ENCODE data around the gene IFT43. TPM values are rescaled to one million over a fixed set of nuclear protein-coding genes. Genes with fewer than 3 reads are reported as not detected.
A peak's percentile ranks its signal among the peaks of the same experiment; 100 is the strongest.

Gene IFT43
- total and polyA plus RNA-seq, 4 donors = 42.1 to 64.0 (median 53.4) TPM

DNA sequence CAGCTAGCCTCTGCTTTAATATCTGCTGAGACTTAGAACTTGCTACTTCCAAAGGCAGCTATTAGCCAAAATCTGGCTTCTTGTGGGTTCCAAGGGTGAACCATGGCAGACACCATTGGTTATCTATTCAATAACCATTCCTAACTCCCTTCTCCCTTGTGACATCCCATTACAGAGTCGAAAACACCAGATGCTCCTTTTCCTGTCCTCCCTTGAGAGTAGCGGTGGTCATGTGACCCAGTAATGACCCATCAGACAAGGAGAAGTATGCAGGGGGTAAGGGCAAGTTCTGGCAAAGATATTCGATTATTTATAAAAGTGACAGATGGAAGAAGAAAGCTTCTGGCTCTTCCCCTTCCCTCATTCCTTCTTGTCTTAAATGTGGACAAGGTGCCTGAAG lies 23.9 kb upstream of the IFT43 start:
- peaks cover 5 to 8% of the 10 kb centered on the region in 2 donors for H3K36me3 ChIP-seq (ENCODE audit: control insufficient read depth in 1 of 2, insufficient read depth in 2 of 2, low read length in 1 of 2)
- no peaks in the 10 kb centered on the region for H3K4me1 ChIP-seq (ENCODE audit: control insufficient read depth in 1 of 2, insufficient read depth in 2 of 2, low read length in 2 of 2)
- H3K4me3 ChIP-seq (ENCODE audit: low read length in 2 of 2) = no peak overlapping the region
- ATAC-seq (ENCODE audit: low FRiP score) (no peak), DNase-seq (no peak)
- intact Hi-C loops (cut with DNase I) = no loop called here
- 79 to 86% methylated on average over 3 of the region's 3 CpGs for WGBS, 2 donors
- H3K9me3 ChIP-seq (ENCODE audit: control insufficient read depth, low read length) = no peaks in the 10 kb centered on the region
- no peaks in the 10 kb centered on the region for H3K27me3 ChIP-seq (ENCODE audit: control insufficient read depth in 1 of 2, insufficient read depth in 2 of 2, low read length in 1 of 2)
- H3K27ac ChIP-seq (ENCODE audit: low read depth in 1 of 2, low read length in 2 of 2) = no peak overlapping the region

DNA sequence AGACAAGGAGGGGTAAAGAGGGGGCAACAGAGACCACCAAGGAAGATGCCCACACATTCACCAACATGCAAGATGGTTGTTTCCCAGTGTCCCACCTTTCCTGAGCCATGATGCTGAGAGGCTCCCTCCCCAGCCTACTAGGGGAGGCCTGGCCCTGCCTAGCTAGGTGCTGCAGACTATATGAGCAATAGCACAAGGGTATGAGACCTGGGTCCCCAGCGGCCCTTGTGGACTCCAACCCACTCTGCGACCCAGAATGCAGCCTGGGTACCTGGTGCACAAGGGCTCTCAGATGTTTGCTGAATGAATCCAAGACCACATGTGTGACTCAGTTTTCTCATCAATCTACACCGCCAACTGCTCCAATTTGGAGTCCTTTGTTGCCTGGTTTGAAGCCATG lies 17.7 kb upstream of the IFT43 start:
- 96 to 99% methylated on average over 3 of the region's 3 CpGs for WGBS, 2 donors
- no peak overlapping the region for H3K27ac ChIP-seq (ENCODE audit: low read depth in 1 of 2, low read length in 2 of 2)
- H3K4me3 ChIP-seq (ENCODE audit: low read length in 2 of 2) = no peak overlapping the region
- H3K27me3 ChIP-seq (ENCODE audit: control insufficient read depth in 1 of 2, insufficient read depth in 2 of 2, low read length in 1 of 2) = no peaks in the 10 kb centered on the region
- intact Hi-C loops (cut with DNase I) = no loop called here
- H3K9me3 ChIP-seq (ENCODE audit: control insufficient read depth, low read length) = no peaks in the 10 kb centered on the region
- DNase-seq (no peak), ATAC-seq (ENCODE audit: low FRiP score) (no peak)
- no peaks in the 10 kb centered on the region for H3K4me1 ChIP-seq (ENCODE audit: control insufficient read depth in 1 of 2, insufficient read depth in 2 of 2, low read length in 2 of 2)
- H3K36me3 ChIP-seq (ENCODE audit: control insufficient read depth in 1 of 2, insufficient read depth in 2 of 2, low read length in 1 of 2) = peaks cover 0 to 15% of the 10 kb centered on the region in 2 donors

DNA sequence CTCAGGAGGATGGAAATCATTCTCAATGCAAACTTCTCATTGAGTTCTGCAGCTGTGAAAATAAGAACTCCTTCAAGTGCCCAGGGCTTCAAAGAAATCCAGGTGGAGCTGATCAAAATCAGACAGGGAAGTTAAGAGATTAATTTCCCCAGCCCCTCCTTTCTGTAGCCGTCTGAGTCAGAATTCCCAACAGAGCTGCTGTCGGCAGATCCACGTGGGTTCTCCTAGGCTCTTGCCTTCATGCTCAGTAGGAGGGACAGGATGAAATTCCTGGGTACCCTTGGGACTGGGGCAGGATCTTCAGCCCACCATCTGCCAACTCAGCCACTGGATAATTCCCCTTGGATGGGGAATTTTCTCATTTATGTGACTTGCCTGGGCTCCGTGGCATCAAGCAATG lies 17.1 kb upstream of the IFT43 start:
- no peaks in the 10 kb centered on the region for H3K9me3 ChIP-seq (ENCODE audit: control insufficient read depth, low read length)
- no peak overlapping the region for H3K27ac ChIP-seq (ENCODE audit: low read depth in 1 of 2, low read length in 2 of 2)
- intact Hi-C loops (cut with DNase I) = no loop called here
- DNase-seq (no peak), ATAC-seq (ENCODE audit: low FRiP score) (peak; percentile 48)
- H3K36me3 ChIP-seq (ENCODE audit: control insufficient read depth in 1 of 2, insufficient read depth in 2 of 2, low read length in 1 of 2) = peaks cover 0 to 15% of the 10 kb centered on the region in 2 donors
- H3K27me3 ChIP-seq (ENCODE audit: control insufficient read depth in 1 of 2, insufficient read depth in 2 of 2, low read length in 1 of 2) = no peaks in the 10 kb centered on the region
- no peak overlapping the region for H3K4me3 ChIP-seq (ENCODE audit: low read length in 2 of 2)
- 10 to 17% methylated on average over 4 of the region's 4 CpGs for WGBS, 2 donors
- no peaks in the 10 kb centered on the region for H3K4me1 ChIP-seq (ENCODE audit: control insufficient read depth in 1 of 2, insufficient read depth in 2 of 2, low read length in 2 of 2)

DNA sequence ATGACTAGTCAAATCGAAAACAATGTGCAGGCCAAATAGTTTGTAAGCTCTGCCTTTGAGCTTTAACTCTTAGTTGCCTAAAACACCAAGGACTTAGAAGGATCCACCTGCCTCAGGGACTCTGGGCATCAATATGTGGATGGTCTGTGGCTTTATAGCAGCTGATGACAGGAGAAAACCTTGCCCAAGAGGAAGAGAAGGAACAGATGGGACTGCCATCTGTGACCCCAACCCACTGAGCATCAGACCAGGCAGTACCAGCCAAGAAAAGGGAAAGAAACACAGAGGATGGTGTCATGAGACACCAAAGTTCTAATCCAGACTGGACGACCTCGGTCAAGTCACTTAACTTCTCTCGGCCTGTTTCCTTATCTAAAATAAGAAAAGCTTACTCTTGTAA lies 16.4 kb upstream of the IFT43 start:
- no peak for DNase-seq
- no peaks in the 10 kb centered on the region for H3K9me3 ChIP-seq (ENCODE audit: control insufficient read depth, low read length)
- 38 to 39% methylated on average over 4 of the region's 4 CpGs for WGBS, 2 donors
- ATAC-seq (ENCODE audit: low FRiP score) = no peak
- intact Hi-C loops (cut with DNase I) = no loop called here
- H3K4me1 ChIP-seq (ENCODE audit: control insufficient read depth in 1 of 2, insufficient read depth in 2 of 2, low read length in 2 of 2) = no peaks in the 10 kb centered on the region
- H3K36me3 ChIP-seq (ENCODE audit: control insufficient read depth in 1 of 2, insufficient read depth in 2 of 2, low read length in 1 of 2) = peaks cover 0 to 15% of the 10 kb centered on the region in 2 donors
- H3K4me3 ChIP-seq (ENCODE audit: low read length in 2 of 2) = no peak overlapping the region
- no peaks in the 10 kb centered on the region for H3K27me3 ChIP-seq (ENCODE audit: control insufficient read depth in 1 of 2, insufficient read depth in 2 of 2, low read length in 1 of 2)
- no peak overlapping the region for H3K27ac ChIP-seq (ENCODE audit: low read depth in 1 of 2, low read length in 2 of 2)

DNA sequence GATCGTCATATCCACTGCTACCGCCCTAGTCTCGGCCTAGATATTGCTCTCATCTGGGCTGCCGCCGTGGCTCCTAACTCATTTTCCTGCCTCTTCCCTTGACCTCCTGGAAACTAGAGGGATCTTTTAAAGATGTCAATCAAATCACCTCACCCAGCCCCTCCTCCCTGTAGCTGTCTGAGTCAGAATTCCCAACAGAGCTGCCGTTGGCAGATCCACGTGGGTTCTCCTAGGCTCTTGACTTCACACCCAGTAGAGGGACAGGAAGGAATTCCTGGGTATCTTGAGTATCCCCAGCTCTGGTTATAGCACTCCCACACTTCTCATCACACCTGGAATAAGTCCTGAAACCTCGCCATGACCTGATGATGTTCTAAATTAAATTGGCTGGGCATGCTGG lies 15.7 kb upstream of the IFT43 start:
- DNase-seq = no peak
- 64 to 70% methylated on average over 8 of the region's 8 CpGs for WGBS, 2 donors

DNA sequence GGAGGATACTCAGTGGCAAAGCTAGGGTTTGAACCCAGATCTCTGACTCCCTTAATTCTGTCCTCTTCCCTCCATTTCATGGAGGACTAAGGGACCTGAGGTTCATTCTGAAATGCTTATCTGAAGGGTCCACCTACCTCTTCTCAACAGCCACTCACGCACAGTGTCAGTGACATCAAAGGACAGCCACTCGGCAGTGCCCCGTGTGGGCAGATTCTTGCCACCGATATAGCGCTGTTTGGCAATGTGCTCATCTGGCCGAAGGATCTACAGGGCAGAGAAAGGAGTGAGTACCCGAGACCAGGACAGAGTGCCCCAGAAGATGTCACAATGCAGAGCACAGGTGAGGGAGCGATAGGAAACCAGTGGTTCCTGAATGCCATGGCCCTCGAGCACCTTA lies 14.6 kb upstream of the IFT43 start:
- Histone ChIP-seq H3K9me3 (ENCODE audit: control insufficient read depth, low read length) (no peaks in the 10 kb centered on the region), H3K36me3 (ENCODE audit: control insufficient read depth in 1 of 2, insufficient read depth in 2 of 2, low read length in 1 of 2) (peaks cover 0 to 12% of the 10 kb centered on the region in 2 donors), H3K4me1 (ENCODE audit: control insufficient read depth in 1 of 2, insufficient read depth in 2 of 2, low read length in 2 of 2) (no peaks in the 10 kb centered on the region), H3K4me3 (ENCODE audit: low read length in 2 of 2) (no peak overlapping the region), H3K27ac (ENCODE audit: low read depth in 1 of 2, low read length in 2 of 2) (no peak overlapping the region), H3K27me3 (ENCODE audit: control insufficient read depth in 1 of 2, insufficient read depth in 2 of 2, low read length in 1 of 2) (no peaks in the 10 kb centered on the region)
- ATAC-seq (ENCODE audit: low FRiP score) (no peak), DNase-seq (no peak)
- 79% methylated on average over 9 of the region's 9 CpGs for WGBS, 2 donors
- intact Hi-C loops (cut with DNase I) = loop anchor here in 1 of 2 donors (10.0 kb wide), 1 partner anchor 176 kb away; no protein-coding TSS in a partner anchor

More for the DNA sequence above, 15.7 kb upstream of the IFT43 start:
- ATAC-seq (ENCODE audit: low FRiP score) = no peak
- Histone ChIP-seq H3K4me1 (ENCODE audit: control insufficient read depth in 1 of 2, insufficient read depth in 2 of 2, low read length in 2 of 2) (no peaks in the 10 kb centered on the region), H3K4me3 (ENCODE audit: low read length in 2 of 2) (no peak overlapping the region), H3K27ac (ENCODE audit: low read depth in 1 of 2, low read length in 2 of 2) (no peak overlapping the region), H3K9me3 (ENCODE audit: control insufficient read depth, low read length) (no peaks in the 10 kb centered on the region), H3K36me3 (ENCODE audit: control insufficient read depth in 1 of 2, insufficient read depth in 2 of 2, low read length in 1 of 2) (peaks cover 0 to 14% of the 10 kb centered on the region in 2 donors), H3K27me3 (ENCODE audit: control insufficient read depth in 1 of 2, insufficient read depth in 2 of 2, low read length in 1 of 2) (no peaks in the 10 kb centered on the region)
- intact Hi-C loops (cut with DNase I) = loop anchor here in 1 of 2 donors (10.0 kb wide), 1 partner anchor 175 kb away; no protein-coding TSS in a partner anchor

DNA sequence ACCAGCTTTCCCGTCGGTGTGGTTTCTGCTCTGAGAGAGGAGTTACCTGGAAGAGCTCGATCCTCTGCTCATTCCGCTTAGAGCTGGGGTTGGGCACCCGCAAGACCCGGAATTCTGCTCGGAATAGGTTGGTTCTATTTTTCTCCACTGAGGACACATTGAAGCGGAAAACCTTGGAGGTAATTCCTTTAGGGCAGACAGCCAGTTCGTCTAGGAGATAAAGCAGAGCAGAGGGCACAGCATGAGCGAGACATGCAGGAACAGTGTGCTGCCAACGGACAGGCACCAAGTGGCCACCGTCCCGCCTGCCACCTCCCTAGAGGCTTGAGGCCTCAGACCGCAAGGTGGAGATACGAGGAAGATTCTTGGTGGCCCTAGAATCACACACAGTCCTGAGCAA lies 14.1 kb upstream of the IFT43 start:
- no peak overlapping the region for H3K4me3 ChIP-seq (ENCODE audit: low read length in 2 of 2)
- H3K4me1 ChIP-seq (ENCODE audit: control insufficient read depth in 1 of 2, insufficient read depth in 2 of 2, low read length in 2 of 2) = no peaks in the 10 kb centered on the region
- ATAC-seq (ENCODE audit: low FRiP score) (no peak), DNase-seq (no peak)
- no peaks in the 10 kb centered on the region for H3K9me3 ChIP-seq (ENCODE audit: control insufficient read depth, low read length)
- no peak overlapping the region for H3K27ac ChIP-seq (ENCODE audit: low read depth in 1 of 2, low read length in 2 of 2)
- H3K27me3 ChIP-seq (ENCODE audit: control insufficient read depth in 1 of 2, insufficient read depth in 2 of 2, low read length in 1 of 2) = no peaks in the 10 kb centered on the region
- 86 to 88% methylated on average over 15 of the region's 15 CpGs for WGBS, 2 donors
- peaks cover 0 to 9% of the 10 kb centered on the region in 2 donors for H3K36me3 ChIP-seq (ENCODE audit: control insufficient read depth in 1 of 2, insufficient read depth in 2 of 2, low read length in 1 of 2)
- intact Hi-C loops (cut with DNase I) = loop anchor here in 1 of 2 donors (10.0 kb wide), 1 partner anchor 177 kb away; no protein-coding TSS in a partner anchor

DNA sequence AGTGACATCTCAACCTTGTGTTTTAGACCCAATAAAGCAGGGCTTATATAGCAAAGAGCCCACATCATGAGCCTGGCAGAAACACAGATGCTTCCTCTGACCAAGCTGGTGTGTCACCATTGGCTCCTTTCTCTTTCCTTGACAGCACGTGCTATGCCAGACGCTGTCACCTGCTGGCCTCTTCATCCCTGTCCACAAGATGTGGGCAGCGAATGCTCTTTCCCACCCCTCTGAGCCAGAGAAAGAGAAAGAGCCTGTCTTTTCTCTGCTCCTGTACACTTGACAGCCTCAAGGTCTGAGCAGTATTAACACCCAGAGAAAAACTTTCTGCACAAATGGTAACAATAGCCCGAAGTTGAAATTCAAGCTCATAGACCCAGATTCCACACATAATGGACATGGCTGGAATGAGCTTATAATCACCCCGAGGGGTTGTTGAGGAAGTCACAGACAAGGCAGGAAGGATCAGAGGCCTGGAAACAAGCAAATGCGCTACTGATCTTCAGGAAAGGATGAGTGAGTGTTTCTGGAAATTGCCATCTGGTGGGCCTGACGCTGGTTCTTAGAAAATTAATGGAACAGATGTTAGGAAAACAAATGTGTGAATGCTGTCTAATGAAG lies 12.7 kb upstream of the IFT43 start:
- 30 to 31% methylated on average over 7 of the region's 7 CpGs for WGBS, 2 donors
- Histone ChIP-seq H3K9me3 (ENCODE audit: control insufficient read depth, low read length) (no peaks in the 10 kb centered on the region), H3K4me3 (ENCODE audit: low read length in 2 of 2) (no peak overlapping the region), H3K27me3 (ENCODE audit: control insufficient read depth in 1 of 2, insufficient read depth in 2 of 2, low read length in 1 of 2) (no peaks in the 10 kb centered on the region), H3K36me3 (ENCODE audit: control insufficient read depth in 1 of 2, insufficient read depth in 2 of 2, low read length in 1 of 2) (peaks cover 0 to 2% of the 10 kb centered on the region in 2 donors), H3K27ac (ENCODE audit: low read depth in 1 of 2, low read length in 2 of 2) (no peak overlapping the region), H3K4me1 (ENCODE audit: control insufficient read depth in 1 of 2, insufficient read depth in 2 of 2, low read length in 2 of 2) (no peaks in the 10 kb centered on the region)
- DNase-seq = no peak
- ATAC-seq (ENCODE audit: low FRiP score) = no peak
- intact Hi-C loops (cut with DNase I) = loop anchor here in 1 of 2 donors (10.0 kb wide), 1 partner anchor 178 kb away; no protein-coding TSS in a partner anchor

Data from aorta (tissue), 5 donors.